Stomach (tissue), 4 donors: ENCODE results near the gene KRTAP3-3.

Experiments used
- CTCF ChIP-seq, 7 experiments: fragments of 450-650 bp in 4 of 7; fragments of 200-600 bp in 3 of 7; sonication (generic) in 3 of 7; IDR thresholded peaks; one replicate each; pipeline ENCODE4 v1.5.1; 2016 to 2019; ENCODE audit warnings: antibody characterized with exemption in 7 of 7, control low read depth in 2 of 7, mild to moderate bottlenecking in 1 of 7
- EP300 ChIP-seq: sonication (generic); formaldehyde crosslinking; IDR thresholded peaks from one replicate; pipeline ENCODE4 v1.6.1; 2017; ENCODE audit warnings: antibody characterized with exemption
- POLR2A ChIP-seq, 4 donors: fragments of 450-650 bp; IDR thresholded peaks; one replicate each; pipeline ENCODE4 v1.6.1; 2016; ENCODE audit warnings: antibody characterized with exemption in 4 of 4, control low read depth in 2 of 4, mild to moderate bottlenecking in 1 of 4, moderate library complexity in 1 of 4
- POLR2AphosphoS5 ChIP-seq, 3 donors: sonication (generic); formaldehyde crosslinking; IDR thresholded peaks; one replicate each; pipeline ENCODE4 v1.6.1; 2016; ENCODE audit warnings: antibody characterized with exemption in 3 of 3

GRCh38 chr17:41009301-41009760 is 15.4 kb upstream of the KRTAP3-3 start:
- TF ChIP-seq CTCF (IDR thresholded peaks at IDR 0.05) (no peak), POLR2AphosphoS5 (IDR thresholded peaks at IDR 0.05) (no peak), POLR2A (IDR thresholded peaks at IDR 0.05) (no peak), EP300 (no peak)
